SU-DHL-6 (cell line): ENCODE data around the gene TK1.

Source experiments
- H2AFZ ChIP-seq: fragments of 200-600 bp; sonication (generic); 2 replicates; pipeline ENCODE4 v1.6.1; 2014; ENCODE audit warnings: low read depth, mild to moderate bottlenecking, moderate library complexity, mixed read lengths, antibody characterized with exemption, low read length; ENCODE audit not compliant: severe bottlenecking
- H3F3A ChIP-seq: fragments of 200-600 bp; shearing (Covaris generic); 2 replicates; pipeline ENCODE4 v1.6.0; 2016; ENCODE audit warnings: antibody characterized with exemption, mild to moderate bottlenecking; ENCODE audit not compliant: insufficient read depth
- H3K27ac ChIP-seq: fragments of 200-600 bp; sonication (generic); 2 replicates; pipeline ENCODE4 v1.5.1; 2016; ENCODE audit warnings: low read depth, mild to moderate bottlenecking, low read length, moderate library complexity, mixed read lengths
- H3K27me3 ChIP-seq: fragments of 200-600 bp; sonication (generic), shearing (Covaris generic); 2 replicates; pipeline ENCODE4 v1.6.0; 2014; ENCODE audit warnings: mild to moderate bottlenecking, low read length
- H3K36me3 ChIP-seq: fragments of 200-600 bp; sonication (generic); 2 replicates; pipeline ENCODE4 v1.6.1; 2014; ENCODE audit warnings: mild to moderate bottlenecking, low read length, mixed read lengths
- H3K4me2 ChIP-seq: fragments of 300-600, 200-600 bp; shearing (Covaris generic), sonication (generic); 2 replicates; pipeline ENCODE4 v1.6.0; 2014; ENCODE audit warnings: low read length, low read depth, mild to moderate bottlenecking; ENCODE audit not compliant: poor library complexity, severe bottlenecking
- H3K4me3 ChIP-seq: fragments of 200-600 bp; sonication (generic); 2 replicates; pipeline ENCODE4 v1.5.1; 2014; ENCODE audit warnings: antibody characterized with exemption, low read length, mild to moderate bottlenecking, mixed read lengths; ENCODE audit not compliant: insufficient read depth, poor library complexity, severe bottlenecking
- H3K79me2 ChIP-seq: fragments of 200-600 bp; sonication (generic); 2 replicates; pipeline ENCODE4 v1.6.1; 2014; ENCODE audit warnings: mild to moderate bottlenecking, low read length, moderate library complexity; ENCODE audit not compliant: insufficient read depth
- H3K9ac ChIP-seq: fragments of 200-600 bp; sonication (generic); 2 replicates; pipeline ENCODE4 v1.7.0; 2014; ENCODE audit warnings: mild to moderate bottlenecking, low read length
- H3K9me2 ChIP-seq: fragments of 200-600 bp; sonication (generic); replicated peaks from 2 replicates; pipeline ENCODE4 v1.6.1; 2014; ENCODE audit warnings: low read length; ENCODE audit not compliant: insufficient read depth
- H3K9me3 ChIP-seq: fragments of 200-600 bp; sonication (generic); 2 replicates; pipeline ENCODE4 v1.6.1; 2014; ENCODE audit warnings: low read length, mixed read lengths; ENCODE audit not compliant: insufficient read depth
- H4K20me1 ChIP-seq: fragments of 200-600 bp; sonication (generic); 2 replicates; pipeline ENCODE4 v1.6.1; 2014; ENCODE audit warnings: low read depth, mild to moderate bottlenecking, antibody characterized with exemption, low read length, moderate library complexity, mixed read lengths
- EZH2phosphoT487 ChIP-seq: fragments of 200-600 bp; sonication (generic), shearing (Covaris generic); conservative IDR thresholded peaks from 2 replicates; pipeline ENCODE4 v1.6.1; 2018; ENCODE audit warnings: mild to moderate bottlenecking, antibody characterized with exemption, low read length, moderate library complexity, mixed read lengths
- TF ChIP-seq, protein P1 (sequence below): fragments of 200-600 bp; sonication (generic); IDR thresholded peaks from one replicate; pipeline ENCODE4 v1.5.1; 2017; ENCODE audit warnings: antibody characterized with exemption, mild to moderate bottlenecking, low read length, moderate library complexity; ENCODE audit not compliant: insufficient read depth, poor library complexity, severe bottlenecking

The TK1 gene

GRCh38 chr17:78180508-78180907 is 6.3 kb downstream of the TK1 start:
- TF ChIP-seq EZH2phosphoT487, result no peak
- TF ChIP-seq, protein P1, sequence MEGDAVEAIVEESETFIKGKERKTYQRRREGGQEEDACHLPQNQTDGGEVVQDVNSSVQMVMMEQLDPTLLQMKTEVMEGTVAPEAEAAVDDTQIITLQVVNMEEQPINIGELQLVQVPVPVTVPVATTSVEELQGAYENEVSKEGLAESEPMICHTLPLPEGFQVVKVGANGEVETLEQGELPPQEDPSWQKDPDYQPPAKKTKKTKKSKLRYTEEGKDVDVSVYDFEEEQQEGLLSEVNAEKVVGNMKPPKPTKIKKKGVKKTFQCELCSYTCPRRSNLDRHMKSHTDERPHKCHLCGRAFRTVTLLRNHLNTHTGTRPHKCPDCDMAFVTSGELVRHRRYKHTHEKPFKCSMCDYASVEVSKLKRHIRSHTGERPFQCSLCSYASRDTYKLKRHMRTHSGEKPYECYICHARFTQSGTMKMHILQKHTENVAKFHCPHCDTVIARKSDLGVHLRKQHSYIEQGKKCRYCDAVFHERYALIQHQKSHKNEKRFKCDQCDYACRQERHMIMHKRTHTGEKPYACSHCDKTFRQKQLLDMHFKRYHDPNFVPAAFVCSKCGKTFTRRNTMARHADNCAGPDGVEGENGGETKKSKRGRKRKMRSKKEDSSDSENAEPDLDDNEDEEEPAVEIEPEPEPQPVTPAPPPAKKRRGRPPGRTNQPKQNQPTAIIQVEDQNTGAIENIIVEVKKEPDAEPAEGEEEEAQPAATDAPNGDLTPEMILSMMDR, result no peak
- Histone ChIP-seq H3K9me2 (no peaks in the 10 kb centered on the region), H3F3A (peaks cover 22% of the 10 kb centered on the region), H3K79me2 (peaks cover 7% of the 10 kb centered on the region), H3K4me3 (no peak overlapping the region), H3K4me2 (no peak overlapping the region), H3K36me3 (peaks cover 4% of the 10 kb centered on the region; the same call in 1 of the 2 replicates), H3K27ac (no peak overlapping the region), H3K27me3 (no peaks in the 10 kb centered on the region), H4K20me1 (no peaks in the 10 kb centered on the region), H3K9me3 (no peaks in the 10 kb centered on the region), H3K9ac (no peak overlapping the region), H2AFZ (no peak overlapping the region)

DNA sequence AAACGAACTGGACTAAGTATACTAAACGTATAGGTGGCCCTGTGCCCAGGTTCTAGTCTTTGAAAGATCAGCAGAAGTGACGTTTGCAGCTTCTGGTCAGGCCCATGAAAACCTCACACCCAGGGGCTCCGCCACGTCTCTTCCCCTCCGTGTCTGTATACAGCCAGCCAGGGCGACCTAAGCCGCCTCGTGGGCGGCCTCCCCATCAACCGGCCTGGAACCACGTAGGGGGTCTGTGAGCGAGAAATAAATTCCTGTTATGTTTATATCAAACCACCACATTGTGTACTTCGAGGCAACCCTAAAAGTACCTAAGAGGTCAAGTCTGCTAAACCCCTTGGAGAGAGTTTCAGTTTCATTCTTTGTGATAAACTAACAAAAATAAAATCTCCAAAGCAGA is 6.8 kb downstream of the TK1 start:
- Histone ChIP-seq H3K9me2 (no peaks in the 10 kb centered on the region), H3K4me2 (no peak overlapping the region), H3F3A (peaks cover 25% of the 10 kb centered on the region), H4K20me1 (no peaks in the 10 kb centered on the region), H3K27me3 (no peaks in the 10 kb centered on the region), H3K9ac (no peak overlapping the region), H3K36me3 (peaks cover 4% of the 10 kb centered on the region; the same call in 1 of the 2 replicates), H3K9me3 (no peaks in the 10 kb centered on the region), H2AFZ (no peak overlapping the region), H3K79me2 (peaks cover 2% of the 10 kb centered on the region; the same call in 1 of the 2 replicates), H3K4me3 (no peak overlapping the region), H3K27ac (no peak overlapping the region)
- TF ChIP-seq, protein P1, result no peak
- no peak for TF ChIP-seq EZH2phosphoT487

DNA sequence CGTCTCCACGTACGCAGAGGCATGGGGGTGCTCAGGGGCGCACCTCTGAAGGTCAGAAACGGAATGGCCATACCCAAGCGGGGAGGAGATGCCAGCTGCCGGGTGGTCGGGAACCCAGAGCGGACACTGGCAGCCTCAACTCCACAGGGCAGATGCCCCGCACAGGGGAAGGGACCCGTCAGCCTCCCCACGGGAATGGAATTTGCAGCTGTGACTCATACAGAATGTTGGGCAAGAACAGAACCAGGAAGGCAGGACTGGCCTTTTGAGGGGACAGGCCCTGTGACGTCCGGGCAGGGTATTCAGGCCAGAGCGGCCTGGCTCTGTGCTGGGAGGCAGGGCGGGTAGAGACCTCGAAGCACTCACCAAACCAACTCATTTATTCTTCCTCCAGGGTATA is 7.5 kb downstream of the TK1 start:
- Histone ChIP-seq H3K27me3 (no peaks in the 10 kb centered on the region), H3K9me2 (no peaks in the 10 kb centered on the region), H3K4me2 (no peak overlapping the region), H3K27ac (no peak overlapping the region), H3K4me3 (no peak overlapping the region), H3K9ac (no peak overlapping the region), H3K9me3 (no peaks in the 10 kb centered on the region), H4K20me1 (no peaks in the 10 kb centered on the region), H3F3A (peaks cover 32% of the 10 kb centered on the region), H3K36me3 (peaks cover 4% of the 10 kb centered on the region; the same call in 1 of the 2 replicates), H2AFZ (no peak overlapping the region), H3K79me2 (no peaks in the 10 kb centered on the region)
- TF ChIP-seq, protein P1, result no peak
- TF ChIP-seq EZH2phosphoT487, result no peak
